ENCODE data around the gene TGFA.

The TGFA gene

DNA sequence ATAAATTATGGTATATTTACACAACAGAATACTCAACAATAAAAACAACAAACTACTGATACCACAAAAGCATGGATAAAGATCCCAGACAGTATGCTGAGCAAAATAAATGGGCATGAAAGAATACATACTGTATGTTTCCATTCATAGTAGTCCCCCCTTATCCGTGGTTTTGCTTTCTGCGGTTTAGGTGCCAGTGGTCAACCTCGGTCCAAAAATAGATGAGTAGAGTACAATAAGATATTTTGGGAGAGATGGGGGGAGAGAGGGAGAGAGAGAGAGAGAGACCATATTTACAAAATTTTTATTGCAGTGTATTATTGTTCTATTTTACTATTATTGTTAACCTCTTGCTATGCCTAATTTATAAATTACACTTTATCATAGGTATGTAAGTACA is 21.0 kb upstream of the TGFA start:
- TF ChIP-seq, protein P1, sequence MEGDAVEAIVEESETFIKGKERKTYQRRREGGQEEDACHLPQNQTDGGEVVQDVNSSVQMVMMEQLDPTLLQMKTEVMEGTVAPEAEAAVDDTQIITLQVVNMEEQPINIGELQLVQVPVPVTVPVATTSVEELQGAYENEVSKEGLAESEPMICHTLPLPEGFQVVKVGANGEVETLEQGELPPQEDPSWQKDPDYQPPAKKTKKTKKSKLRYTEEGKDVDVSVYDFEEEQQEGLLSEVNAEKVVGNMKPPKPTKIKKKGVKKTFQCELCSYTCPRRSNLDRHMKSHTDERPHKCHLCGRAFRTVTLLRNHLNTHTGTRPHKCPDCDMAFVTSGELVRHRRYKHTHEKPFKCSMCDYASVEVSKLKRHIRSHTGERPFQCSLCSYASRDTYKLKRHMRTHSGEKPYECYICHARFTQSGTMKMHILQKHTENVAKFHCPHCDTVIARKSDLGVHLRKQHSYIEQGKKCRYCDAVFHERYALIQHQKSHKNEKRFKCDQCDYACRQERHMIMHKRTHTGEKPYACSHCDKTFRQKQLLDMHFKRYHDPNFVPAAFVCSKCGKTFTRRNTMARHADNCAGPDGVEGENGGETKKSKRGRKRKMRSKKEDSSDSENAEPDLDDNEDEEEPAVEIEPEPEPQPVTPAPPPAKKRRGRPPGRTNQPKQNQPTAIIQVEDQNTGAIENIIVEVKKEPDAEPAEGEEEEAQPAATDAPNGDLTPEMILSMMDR (IDR thresholded peaks at IDR 0.05; ENCODE audit: insufficient read depth, low read depth, low read length, missing control alignments), result no peak
- H3K4me3 ChIP-seq (ENCODE audit: low read length), result no peak overlapping the region
- DNase-seq (ENCODE audit: low read depth), result no peak

GRCh38 chr2:70574109-70574508 is 20.5 kb upstream of the TGFA start:
- TF ChIP-seq, protein P1 (IDR thresholded peaks at IDR 0.05; ENCODE audit: insufficient read depth, low read depth, low read length, missing control alignments), result no peak
- no peak overlapping the region for H3K4me3 ChIP-seq (ENCODE audit: low read length)
- DNase-seq (ENCODE audit: low read depth), result no peak

GRCh38 chr2:70570041-70570661 is 16.5 kb upstream of the TGFA start:
- peak overlapping the region; percentile 6 for H3K4me3 ChIP-seq (ENCODE audit: low read length)
- TF ChIP-seq, protein P1 (IDR thresholded peaks at IDR 0.05; ENCODE audit: insufficient read depth, low read depth, low read length, missing control alignments), result no peak
- DNase-seq (ENCODE audit: low read depth), result peak; percentile 99

GRCh38 chr2:70569559-70569958 is 15.9 kb upstream of the TGFA start:
- H3K4me3 ChIP-seq (ENCODE audit: low read length), result peak overlapping the region; percentile 6
- DNase-seq (ENCODE audit: low read depth), result peak; percentile 94
- TF ChIP-seq, protein P1 (IDR thresholded peaks at IDR 0.05; ENCODE audit: insufficient read depth, low read depth, low read length, missing control alignments), result no peak

DNA sequence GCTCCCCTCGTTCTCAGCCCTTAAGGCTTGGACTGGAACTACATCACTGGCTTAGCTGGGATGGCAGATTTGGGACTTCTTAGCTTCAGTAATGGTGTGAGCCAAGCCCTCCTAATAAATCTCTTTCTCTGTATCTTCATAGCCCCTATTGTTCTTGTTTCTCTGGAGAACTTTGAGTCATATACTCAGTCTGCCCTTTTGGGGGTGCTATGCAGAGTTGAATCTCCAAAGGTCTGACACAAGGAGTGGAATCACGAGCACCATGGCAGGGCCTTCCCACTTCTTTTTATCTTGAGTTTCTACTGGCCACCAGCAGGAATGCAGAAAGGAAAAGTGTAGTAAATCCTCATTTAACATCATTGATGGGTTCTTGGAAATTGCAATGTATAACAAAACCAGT is 13.3 kb upstream of the TGFA start:
- DNase-seq (ENCODE audit: low read depth), result no peak
- TF ChIP-seq, protein P1 (IDR thresholded peaks at IDR 0.05; ENCODE audit: insufficient read depth, low read depth, low read length, missing control alignments), result no peak
- no peak overlapping the region for H3K4me3 ChIP-seq (ENCODE audit: low read length)

DNA sequence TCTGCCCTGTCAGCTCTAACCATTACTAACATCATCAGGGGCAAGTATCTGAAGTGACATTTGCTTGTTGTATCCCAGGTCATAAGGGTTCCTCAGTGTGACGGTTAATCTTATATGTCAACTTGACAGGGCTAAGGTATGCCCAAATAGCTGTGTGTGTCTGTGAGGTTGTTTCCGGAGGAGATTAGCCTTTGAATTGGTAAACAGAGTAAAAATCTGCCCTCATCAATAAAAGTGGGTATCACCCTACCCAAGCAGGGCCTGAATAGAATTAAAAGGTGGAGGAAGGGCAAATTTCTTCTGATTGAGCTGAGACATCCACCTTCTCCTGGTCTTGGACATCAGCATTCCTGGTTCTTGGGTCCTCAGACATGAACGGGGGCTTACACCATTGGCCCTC is 12.8 kb upstream of the TGFA start:
- H3K4me3 ChIP-seq (ENCODE audit: low read length), result no peak overlapping the region
- no peak for DNase-seq (ENCODE audit: low read depth)
- TF ChIP-seq, protein P1 (IDR thresholded peaks at IDR 0.05; ENCODE audit: insufficient read depth, low read depth, low read length, missing control alignments), result no peak

GRCh38 chr2:70565039-70565731 is 11.6 kb upstream of the TGFA start:
- TF ChIP-seq, protein P1 (IDR thresholded peaks at IDR 0.05; ENCODE audit: insufficient read depth, low read depth, low read length, missing control alignments), result no peak
- DNase-seq (ENCODE audit: low read depth), result no peak
- H3K4me3 ChIP-seq (ENCODE audit: low read length), result no peak overlapping the region
